ENCODE results near the gene ZNF418. TPM values are rescaled to one million over a fixed set of nuclear protein-coding genes. Genes with fewer than 3 reads are reported as not detected.

The ZNF418 gene
- total RNA-seq = 1.4 and 2.0 TPM in 2 replicates

GRCh38 chr19:57934820-57935665 lies at the start of gene ZNF418:
TSS of gene ZNF418 (minus strand) at chr19:57935402. CDS start at chr19:57933822, 1,580 bp downstream.

GRCh38 chr19:57974434-57974833 lies 39.2 kb upstream of the ZNF418 start, which contains the start of gene C19orf18:
TSS of gene C19orf18 (minus strand) at chr19:57974534. CDS start at chr19:57974432, 102 bp downstream.

GRCh38 chr19:57947419-57948134 lies 12.4 kb upstream of the ZNF418 start, which contains the start of gene ZNF256:
TSS of gene ZNF256 (minus strand) at chr19:57947706. CDS start at chr19:57947474, 232 bp downstream.

GRCh38 chr19:57916168-57916995 lies 18.8 kb downstream of the ZNF418 start, which contains the start of gene ZNF417:
TSS of gene ZNF417 (minus strand) at chr19:57916592. CDS start at chr19:57916411, 181 bp downstream.

GRCh38 chr19:57888560-57889231 lies 46.5 kb downstream of the ZNF418 start, which contains the start of gene ZNF814:
TSS of gene ZNF814 (minus strand) at chr19:57889037. CDS start at chr19:57888802, 235 bp downstream.

Other genes starting within 250 kb of the ZNF418 start
- 1.0 and 2.0 TPM in 2 replicates for gene ZNF154, start 226.2 kb downstream of the ZNF418 start, total RNA-seq
- 3.6 and 4.5 TPM in 2 replicates for gene ZNF671, start 207.8 kb downstream of the ZNF418 start, total RNA-seq
- 5.6 and 6.0 TPM in 2 replicates for gene ZNF776, start 188.6 kb downstream of the ZNF418 start, total RNA-seq
- gene ZNF586, start 165.7 kb downstream of the ZNF418 start, total RNA-seq = 4.2 and 7.3 TPM in 2 replicates
- gene ZNF552, start 120.5 kb downstream of the ZNF418 start, total RNA-seq = 3.0 and 6.2 TPM in 2 replicates
- gene ZNF587B, start 105.1 kb downstream of the ZNF418 start, total RNA-seq = 8.0 and 15.1 TPM in 2 replicates
- gene ZNF587, start 85.5 kb downstream of the ZNF418 start, total RNA-seq = 6.6 and 9.5 TPM in 2 replicates
- gene ZNF814, start 46.4 kb downstream of the ZNF418 start, total RNA-seq = 2.3 and 5.2 TPM in 2 replicates
- 3.7 and 4.4 TPM in 2 replicates for gene ZNF417, start 18.8 kb downstream of the ZNF418 start, total RNA-seq
- 1.6 and 2.9 TPM in 2 replicates for gene ZNF256, start 12.3 kb upstream of the ZNF418 start, total RNA-seq
- 0.49 and 0.55 TPM in 2 replicates for gene C19orf18, start 39.1 kb upstream of the ZNF418 start, total RNA-seq
- gene ZNF606, start 67.4 kb upstream of the ZNF418 start, total RNA-seq = 7.0 and 12.2 TPM in 2 replicates
- gene ZSCAN1, start 98.6 kb upstream of the ZNF418 start, total RNA-seq = not detected in 2 replicates
- gene ZNF135, start 123.9 kb upstream of the ZNF418 start, total RNA-seq = 0.46 and 3.0 TPM in 2 replicates
- gene ZSCAN18, start 162.8 kb upstream of the ZNF418 start, total RNA-seq = 23.6 and 37.2 TPM in 2 replicates
- gene ZNF329, start 215.4 kb upstream of the ZNF418 start, total RNA-seq = 4.1 and 8.4 TPM in 2 replicates
- 24.4 and 26.9 TPM in 2 replicates for gene ZNF274, start 247.7 kb upstream of the ZNF418 start, total RNA-seq

All from hair follicular keratinocyte (primary cell).